OCI-LY7 (cell line): ENCODE results near the gene FBXO2. TPM values are rescaled to one million over a fixed set of nuclear protein-coding genes. Genes with fewer than 3 reads are reported as not detected.

Source experiments
- BruUV-seq: library from RNA; stranded (reverse); fragments of 400-500 nt; replicated peaks from 2 replicates; lab custom pipeline; 2021; lab: Mats Ljungman, UMichigan
- CTCF ChIA-PET: fragments of 300-600 bp; sonication (Branson Sonifier 250); formaldehyde crosslinking; loops from one replicate; lab custom pipeline; 2022; ENCODE audit warnings: antibody characterized with exemption; ENCODE audit not compliant: unreplicated experiment; lab: Charles Lee
- POLR2A ChIA-PET: fragments of 300-600 bp; sonication (Branson Sonifier 250); formaldehyde crosslinking; loops from one replicate; lab custom pipeline; 2022; ENCODE audit warnings: antibody characterized with exemption; lab: Charles Lee
- DNase-seq: peaks from one replicate; pipeline ENCODE4 v3.0.0-alpha.2; 2015; ENCODE audit warnings: low spot score
- H2AFZ ChIP-seq: fragments of 200-600 bp; sonication (generic), shearing (Covaris generic); 2 replicates; pipeline ENCODE4 v1.6.1; 2014; ENCODE audit warnings: mild to moderate bottlenecking, antibody characterized with exemption, low read length, moderate library complexity
- H3K27ac ChIP-seq: fragments of 200-600 bp; sonication (generic); 2 replicates; pipeline ENCODE4 v1.5.1; 2014; ENCODE audit warnings: mixed run types, low read depth, mild to moderate bottlenecking, moderate library complexity, low read length, inconsistent platforms; ENCODE audit not compliant: poor library complexity, severe bottlenecking
- H3K36me3 ChIP-seq: fragments of 200-600 bp; sonication (generic); 2 replicates; pipeline ENCODE4 v1.6.1; 2014; ENCODE audit warnings: mild to moderate bottlenecking, antibody characterized with exemption, low read length, moderate library complexity, mixed read lengths; ENCODE audit not compliant: insufficient read depth
- H3K4me1 ChIP-seq: fragments of 200-600 bp; sonication (generic); 2 replicates; pipeline ENCODE4 v1.5.1; 2014; ENCODE audit warnings: mild to moderate bottlenecking, low read length; ENCODE audit not compliant: insufficient read depth, poor library complexity, severe bottlenecking
- H3K4me2 ChIP-seq: fragments of 200-600 bp; sonication (generic); 2 replicates; pipeline ENCODE4 v1.6.1; 2014; ENCODE audit warnings: mild to moderate bottlenecking, low read length
- H3K4me3 ChIP-seq: fragments of 200-600 bp; sonication (generic); 2 replicates; pipeline ENCODE4 v1.5.1; 2014; ENCODE audit warnings: mild to moderate bottlenecking, low read depth, low read length; ENCODE audit not compliant: poor library complexity, severe bottlenecking
- H3K79me2 ChIP-seq: fragments of 200-600 bp; sonication (generic); 2 replicates; pipeline ENCODE4 v1.6.1; 2016; ENCODE audit warnings: low read depth, mild to moderate bottlenecking, low read length, moderate library complexity, mixed read lengths; ENCODE audit not compliant: insufficient read depth
- H3K9me2 ChIP-seq: fragments of 200-600 bp; sonication (generic); 2 replicates; pipeline ENCODE4 v1.6.1; 2016; ENCODE audit warnings: mild to moderate bottlenecking, low read length, mixed read lengths; ENCODE audit not compliant: insufficient read depth
- H3K9me3 ChIP-seq: fragments of 200-600 bp; sonication (generic); 2 replicates; pipeline ENCODE4 v1.6.1; 2014; ENCODE audit warnings: mild to moderate bottlenecking, mixed run types, low read length, mixed read lengths
- H4K20me1 ChIP-seq: fragments of 200-600 bp; sonication (generic); 2 replicates; pipeline ENCODE4 v1.6.1; 2014; ENCODE audit warnings: mild to moderate bottlenecking, antibody characterized with exemption, low read length, moderate library complexity, mixed read lengths; ENCODE audit not compliant: insufficient read depth
- CTCF ChIP-seq: fragments of 200-600 bp; sonication (generic); conservative IDR thresholded peaks from 2 replicates; pipeline ENCODE4 v1.5.1; 2014; ENCODE audit warnings: mild to moderate bottlenecking, antibody characterized with exemption, low read length, moderate library complexity, mixed read lengths
- EZH2phosphoT487 ChIP-seq: fragments of 200-600 bp; sonication (generic); IDR thresholded peaks from 2 replicates; pipeline ENCODE4 v1.6.1; 2018; ENCODE audit warnings: low read depth, borderline replicate concordance, mild to moderate bottlenecking, mixed run types, antibody characterized with exemption, low read length, moderate library complexity, mixed read lengths
- intact Hi-C: fragments of 100-400 bp; cut with micrococcal nuclease; formaldehyde crosslinking; loops from one replicate; pipeline ENCODE4 v1.10.0; 2022; ENCODE audit not compliant: unreplicated experiment
- total RNA-seq, 2 experiments: library from RNA; depleted of rRNA in 1 of 2; stranded (reverse); fragments of >200 nt in 1 of 2; shearing (Covaris generic) in 1 of 2; gene quantifications; 2 replicates each; pipeline ENCODE4 v1.2.3, GENCODE V29; 2014 to 2022

Gene FBXO2
- total RNA-seq, 2 experiments from 2014 or later = 2.7 to 6.1 TPM

- Histone ChIP-seq H3K4me2 (no peak overlapping the region), H3K79me2 (no peaks in the 10 kb centered on the region), H3K9me2 (no peaks in the 10 kb centered on the region), H3K27ac (no peak overlapping the region), H4K20me1 (no peaks in the 10 kb centered on the region), H3K9me3 (no peaks in the 10 kb centered on the region), H2AFZ (no peak overlapping the region), H3K4me1 (no peaks in the 10 kb centered on the region), H3K4me3 (no peak overlapping the region), H3K36me3 (no peaks in the 10 kb centered on the region)
- TF ChIP-seq EZH2phosphoT487 (no peak), CTCF (no peak)
- CTCF ChIA-PET = no interaction called here
- no TSS peak for BruUV-seq
- DNase-seq = no peak
- intact Hi-C loops = no loop called here
- POLR2A ChIA-PET = interaction anchor here (1.1 kb wide), 1 partner anchor 14 kb away, joined by 4 read pairs; no protein-coding TSS in a partner anchor
These were observed 51.2 kb downstream of the FBXO2 start for GRCh38 chr1:11602981-11603380.

- CTCF ChIA-PET = no interaction called here
- BruUV-seq = no TSS peak
- H3K79me2 ChIP-seq = no peaks in the 10 kb centered on the region
- H3K4me1 ChIP-seq = no peaks in the 10 kb centered on the region
- no peak overlapping the region for H2AFZ ChIP-seq
- no peaks in the 10 kb centered on the region for H3K36me3 ChIP-seq
- no peaks in the 10 kb centered on the region for H3K9me2 ChIP-seq
- no peak overlapping the region for H3K4me2 ChIP-seq
- intact Hi-C loops = no loop called here
- H3K4me3 ChIP-seq = no peak overlapping the region
- no peaks in the 10 kb centered on the region for H3K9me3 ChIP-seq
- TF ChIP-seq EZH2phosphoT487 (no peak), CTCF (no peak)
- H4K20me1 ChIP-seq = no peaks in the 10 kb centered on the region
- no peak overlapping the region for H3K27ac ChIP-seq
- POLR2A ChIA-PET = interaction anchor here (1.1 kb wide), 1 partner anchor 13 kb away, joined by 4 read pairs; no protein-coding TSS in a partner anchor
- DNase-seq = no peak
These were observed 51.8 kb downstream of the FBXO2 start for GRCh38 chr1:11602424-11602823.

GRCh38 chr1:11600836-11601235 lies 53.4 kb downstream of the FBXO2 start:
- H3K9me3 ChIP-seq = no peaks in the 10 kb centered on the region
- no peak overlapping the region for H2AFZ ChIP-seq
- CTCF ChIA-PET = no interaction called here
- TF ChIP-seq EZH2phosphoT487 = no peak
- no peak for TF ChIP-seq CTCF
- intact Hi-C loops = no loop called here
- POLR2A ChIA-PET = no interaction called here
- no peaks in the 10 kb centered on the region for H3K79me2 ChIP-seq
- no peaks in the 10 kb centered on the region for H4K20me1 ChIP-seq
- no TSS peak for BruUV-seq
- H3K4me1 ChIP-seq = no peaks in the 10 kb centered on the region
- DNase-seq = no peak
- H3K27ac ChIP-seq = no peak overlapping the region
- no peaks in the 10 kb centered on the region for H3K36me3 ChIP-seq
- no peaks in the 10 kb centered on the region for H3K9me2 ChIP-seq
- no peak overlapping the region for H3K4me3 ChIP-seq
- H3K4me2 ChIP-seq = no peak overlapping the region
